ENCODE results near the gene HES6.

HES6 gene

GRCh38 chr2:238225911-238226697 lies 13.7 kb downstream of the HES6 start:
- Histone ChIP-seq H3F3A (ENCODE audit: insufficient read depth) (no peaks in the 10 kb centered on the region), H3K36me3 (ENCODE audit: low read length) (no peaks in the 10 kb centered on the region), H3K27me3 (ENCODE audit: low read length) (no peaks in the 10 kb centered on the region), H3K4me2 (ENCODE audit: low read depth, low read length, poor library complexity, severe bottlenecking) (no peak overlapping the region), H3K9me2 (replicated peaks; ENCODE audit: insufficient read depth, low read length) (no peaks in the 10 kb centered on the region), H3K9ac (ENCODE audit: low read length) (no peak overlapping the region), H3K79me2 (ENCODE audit: insufficient read depth, low read length) (no peaks in the 10 kb centered on the region), H3K27ac (ENCODE audit: low read depth, low read length) (no peak overlapping the region), H3K4me3 (ENCODE audit: insufficient read depth, low read length, poor library complexity, severe bottlenecking) (no peak overlapping the region), H2AFZ (ENCODE audit: low read depth, low read length, severe bottlenecking) (no peak overlapping the region), H4K20me1 (ENCODE audit: low read depth, low read length) (no peaks in the 10 kb centered on the region), H3K9me3 (ENCODE audit: insufficient read depth, low read length) (no peaks in the 10 kb centered on the region)
- TF ChIP-seq EZH2phosphoT487 (conservative IDR thresholded peaks at IDR 0.05; ENCODE audit: low read length) (no peak), CTCF (IDR thresholded peaks at IDR 0.05; ENCODE audit: insufficient read depth, low read length, poor library complexity, severe bottlenecking) (no peak)

- Histone ChIP-seq H2AFZ (ENCODE audit: low read depth, low read length, severe bottlenecking) (no peak overlapping the region), H3K36me3 (ENCODE audit: low read length) (no peaks in the 10 kb centered on the region), H3K79me2 (ENCODE audit: insufficient read depth, low read length) (no peaks in the 10 kb centered on the region), H3K4me2 (ENCODE audit: low read depth, low read length, poor library complexity, severe bottlenecking) (no peak overlapping the region), H3K9me3 (ENCODE audit: insufficient read depth, low read length) (no peaks in the 10 kb centered on the region), H3K27ac (ENCODE audit: low read depth, low read length) (no peak overlapping the region), H3K27me3 (ENCODE audit: low read length) (no peaks in the 10 kb centered on the region), H3K9ac (ENCODE audit: low read length) (no peak overlapping the region), H3K9me2 (replicated peaks; ENCODE audit: insufficient read depth, low read length) (no peaks in the 10 kb centered on the region), H3K4me3 (ENCODE audit: insufficient read depth, low read length, poor library complexity, severe bottlenecking) (no peak overlapping the region), H4K20me1 (ENCODE audit: low read depth, low read length) (no peaks in the 10 kb centered on the region), H3F3A (ENCODE audit: insufficient read depth) (no peaks in the 10 kb centered on the region)
- no peak for TF ChIP-seq EZH2phosphoT487 (conservative IDR thresholded peaks at IDR 0.05; ENCODE audit: low read length)
- no peak for TF ChIP-seq CTCF (IDR thresholded peaks at IDR 0.05; ENCODE audit: insufficient read depth, low read length, poor library complexity, severe bottlenecking)
Measured at GRCh38 chr2:238225121-238225520, 14.7 kb downstream of the HES6 start.

GRCh38 chr2:238224356-238225035 lies 15.3 kb downstream of the HES6 start:
- Histone ChIP-seq H3K27me3 (ENCODE audit: low read length) (no peaks in the 10 kb centered on the region), H3K4me2 (ENCODE audit: low read depth, low read length, poor library complexity, severe bottlenecking) (no peak overlapping the region), H2AFZ (ENCODE audit: low read depth, low read length, severe bottlenecking) (no peak overlapping the region), H4K20me1 (ENCODE audit: low read depth, low read length) (no peaks in the 10 kb centered on the region), H3K27ac (ENCODE audit: low read depth, low read length) (no peak overlapping the region), H3K79me2 (ENCODE audit: insufficient read depth, low read length) (no peaks in the 10 kb centered on the region), H3F3A (ENCODE audit: insufficient read depth) (no peaks in the 10 kb centered on the region), H3K9me2 (replicated peaks; ENCODE audit: insufficient read depth, low read length) (no peaks in the 10 kb centered on the region), H3K36me3 (ENCODE audit: low read length) (no peaks in the 10 kb centered on the region), H3K9me3 (ENCODE audit: insufficient read depth, low read length) (no peaks in the 10 kb centered on the region), H3K9ac (ENCODE audit: low read length) (no peak overlapping the region), H3K4me3 (ENCODE audit: insufficient read depth, low read length, poor library complexity, severe bottlenecking) (no peak overlapping the region)
- no peak for TF ChIP-seq EZH2phosphoT487 (conservative IDR thresholded peaks at IDR 0.05; ENCODE audit: low read length)
- no peak for TF ChIP-seq CTCF (IDR thresholded peaks at IDR 0.05; ENCODE audit: insufficient read depth, low read length, poor library complexity, severe bottlenecking)
